ENCODE data around the gene SDF2. TPM values are rescaled to one million over a fixed set of nuclear protein-coding genes. Genes with fewer than 3 reads are reported as not detected.
"Not testable (repeated sequence)": the region's sequence is repeated elsewhere in the genome, so short reads cannot be mapped to it uniquely, and the experiment has no call there.

The SDF2 gene
- total and polyA plus RNA-seq, 5 experiments from 2014 or later: 38.4 to 76.3 (median 55.8) TPM

DNA sequence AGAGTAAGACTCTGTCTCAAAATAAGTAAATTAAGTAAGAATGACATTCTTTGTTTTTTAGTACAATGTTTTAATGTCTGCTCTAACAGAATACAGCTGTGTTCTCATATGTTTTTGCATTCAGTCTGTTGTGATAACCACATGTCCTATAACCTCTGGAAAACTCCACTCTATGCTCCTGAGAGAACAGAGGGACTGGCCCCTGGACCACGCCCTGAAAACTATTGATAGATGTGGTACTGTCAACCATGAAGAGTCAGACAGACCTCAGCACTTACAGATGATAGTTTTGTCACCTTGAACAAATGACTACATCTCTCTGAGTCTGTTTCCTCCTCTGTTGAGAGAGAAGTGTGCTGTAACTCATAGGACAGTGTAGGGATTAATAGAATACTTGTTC is 8.2 kb upstream of the SDF2 start:
- POLR2A ChIA-PET: no interaction called here
- Mint-ChIP-seq H3K27me3 (no peaks in the 10 kb centered on the region), H3K9me3 (no peaks in the 10 kb centered on the region), H3K27ac (peak overlapping the region in 2 of 10 donors; percentile 12 to 68), H3K4me3 (no peak overlapping the region), H3K36me3 (peaks cover 0 to 75% (median 20%) of the 10 kb centered on the region in 3 donors), H3K4me1 (peaks cover 17 to 41% (median 35%) of the 10 kb centered on the region in 4 donors)
- no peak for ATAC-seq
- DNase-seq: no peak

DNA sequence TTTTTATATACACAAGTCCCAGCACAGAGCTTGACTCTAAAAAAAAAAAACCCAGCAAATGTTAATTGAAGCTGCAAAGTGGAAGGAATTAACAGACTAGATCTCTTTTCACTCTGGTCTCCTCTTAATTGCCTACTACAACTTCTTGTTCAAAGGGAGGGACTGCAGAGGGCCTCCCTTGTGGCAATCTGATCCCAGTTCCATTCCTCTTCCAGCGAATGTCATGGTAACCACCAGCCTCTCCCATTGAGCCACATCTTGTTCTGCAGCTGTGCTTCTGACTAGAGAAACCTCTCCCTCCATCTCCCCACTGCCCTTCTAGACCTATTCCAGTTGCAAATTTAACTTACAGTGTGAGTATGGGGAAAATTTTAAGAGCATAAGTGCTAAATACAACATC is 6.2 kb upstream of the SDF2 start:
- ATAC-seq (no peak), DNase-seq (no peak)
- H3K27me3 Mint-ChIP-seq: no peaks in the 10 kb centered on the region
- peaks cover 0 to 66% (median 4%) of the 10 kb centered on the region in 3 donors for H3K36me3 Mint-ChIP-seq
- H3K9me3 Mint-ChIP-seq: no peaks in the 10 kb centered on the region
- POLR2A ChIA-PET: interaction anchor here (0.9 kb wide), 1 partner anchor 43 kb away, joined by 3 read pairs; no protein-coding TSS in a partner anchor
- H3K4me1 Mint-ChIP-seq: peaks cover 32 to 62% (median 55%) of the 10 kb centered on the region in 4 donors
- H3K27ac Mint-ChIP-seq: peak overlapping the region in 2 of 10 donors; percentile 43 to 49
- H3K4me3 Mint-ChIP-seq: peak overlapping the region in 1 of 10 donors; percentile 19

DNA sequence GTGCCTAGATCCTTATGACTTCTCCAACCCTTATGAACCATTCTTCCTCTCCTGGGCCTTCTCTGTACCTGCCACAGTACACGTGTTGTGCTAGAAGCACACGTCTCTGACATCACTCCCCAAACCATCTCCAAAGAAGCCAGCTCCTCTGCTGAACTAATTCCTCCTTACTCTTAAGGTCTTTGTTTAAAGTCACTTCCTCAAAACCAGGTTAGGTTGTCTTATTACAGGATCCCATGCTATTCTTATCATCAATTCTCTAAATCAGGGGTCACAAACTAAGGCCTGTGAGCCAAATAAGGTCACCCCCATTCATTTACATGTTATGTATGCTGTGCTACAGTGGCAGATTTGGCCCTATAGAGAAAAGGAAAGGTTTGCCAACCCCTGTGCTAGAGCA is 4.3 kb upstream of the SDF2 start:
- POLR2A ChIA-PET: interaction anchor here (1.1 kb wide), 1 partner anchor 20 kb away, joined by 3 read pairs; no protein-coding TSS in a partner anchor
- DNase-seq (no peak), ATAC-seq (no peak)
- H3K9me3 Mint-ChIP-seq: no peaks in the 10 kb centered on the region
- peaks cover 36 to 71% (median 66%) of the 10 kb centered on the region in 4 donors for H3K4me1 Mint-ChIP-seq
- H3K36me3 Mint-ChIP-seq: peaks cover 0 to 47% (median 4%) of the 10 kb centered on the region in 3 donors
- peak overlapping the region in 3 of 10 donors; percentile 2 to 31 (median 30) for H3K4me3 Mint-ChIP-seq
- H3K27me3 Mint-ChIP-seq: no peaks in the 10 kb centered on the region
- H3K27ac Mint-ChIP-seq: peak overlapping the region in 4 of 10 donors; percentile 14 to 85 (median 54)

DNA sequence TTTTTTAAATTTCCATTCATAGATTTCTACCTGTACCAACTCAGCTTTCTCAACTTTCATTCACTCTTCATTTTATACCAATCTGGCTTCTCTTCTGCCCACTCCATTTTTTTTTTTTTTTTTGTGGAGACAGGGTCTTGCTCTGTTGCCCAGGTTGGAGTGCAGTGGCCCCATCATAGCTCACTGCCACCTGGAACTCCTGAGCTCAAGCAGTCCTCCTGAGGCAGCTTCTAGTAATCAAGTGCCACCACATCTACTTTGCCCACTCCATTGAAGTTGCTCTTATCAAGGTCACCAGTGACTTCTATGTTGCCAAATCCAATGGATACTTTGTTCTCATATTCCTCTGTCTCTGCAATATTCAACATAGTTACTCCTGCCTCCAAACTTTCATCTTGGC is 2.0 kb upstream of the SDF2 start:
- peaks cover 0 to 38% (median 10%) of the 10 kb centered on the region in 3 donors for H3K36me3 Mint-ChIP-seq
- POLR2A ChIA-PET: interaction anchor here (2.3 to 4.6 kb wide), 4 partner anchors 19 to 306 kb away, joined by 7 to 62 read pairs (median 24); partner anchors contain the start of genes BLTP2, POLDIP2, PROCA1 and RPL23A
- no peaks in the 10 kb centered on the region for H3K9me3 Mint-ChIP-seq

DNA sequence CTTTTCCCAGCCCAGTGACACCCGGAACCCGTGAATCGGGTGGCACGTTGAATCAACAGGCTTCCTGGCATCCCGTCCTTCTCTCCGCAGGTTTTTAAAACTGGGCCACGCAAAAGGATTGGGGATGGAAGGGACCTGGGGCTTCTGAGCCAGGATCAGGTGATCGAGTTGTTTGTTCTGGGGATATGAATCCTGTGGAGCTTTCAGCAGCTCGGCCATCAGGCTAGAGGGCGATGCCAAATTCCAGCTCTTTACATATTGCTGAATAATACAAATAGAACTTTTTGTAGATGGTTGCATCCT is 772 bp upstream of the SDF2 start:
- Mint-ChIP-seq H3K27me3 (no peaks in the 10 kb centered on the region), H3K4me3 (peak overlapping the region; percentile 94 to 100 (median 100)), H3K27ac (peak overlapping the region; percentile 99 to 100 (median 100)), H3K4me1 (peaks cover 31 to 70% (median 66%) of the 10 kb centered on the region in 4 donors), H3K36me3 (peaks cover 0 to 39% (median 18%) of the 10 kb centered on the region in 3 donors), H3K9me3 (no peaks in the 10 kb centered on the region)
- ATAC-seq (no peak), DNase-seq (no peak)
- POLR2A ChIA-PET: interaction anchor here (0.6 to 4.6 kb wide), 13 partner anchors 13 to 581 kb away, joined by 3 to 62 read pairs (median 11); partner anchors contain the start of genes BLTP2, PHF12, POLDIP2 and PROCA1

More for the DNA sequence above, 2.0 kb upstream of the SDF2 start:
- DNase-seq: no peak
- Mint-ChIP-seq H3K27ac (peak overlapping the region; percentile 99 to 100 (median 100)), H3K4me3 (peak overlapping the region; percentile 94 to 100 (median 100)), H3K4me1 (peaks cover 38 to 77% (median 74%) of the 10 kb centered on the region in 4 donors), H3K27me3 (no peaks in the 10 kb centered on the region)
- ATAC-seq: no peak

DNA sequence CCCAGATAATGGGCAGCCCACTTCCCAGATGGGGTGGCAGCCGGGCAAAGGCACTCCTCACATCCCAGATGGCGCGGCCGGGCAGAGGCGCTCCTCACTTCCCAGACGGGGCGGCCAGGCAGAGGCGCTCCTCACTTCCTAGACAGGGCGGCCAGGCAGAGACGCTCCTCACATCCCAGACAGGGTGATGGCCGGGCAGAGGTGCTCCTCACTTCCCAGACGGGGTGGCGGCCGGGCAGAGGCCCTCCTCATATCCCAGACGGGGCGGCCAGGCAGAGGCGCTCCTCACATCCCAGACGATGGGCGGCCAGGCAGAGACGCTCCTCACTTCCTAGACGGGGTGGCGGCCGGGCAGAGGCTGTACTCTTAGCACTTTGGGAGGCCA is 2.2 kb downstream of the SDF2 start:
- Mint-ChIP-seq H3K27ac (peak overlapping the region in 4 of 10 donors; percentile 20 to 100 (median 69)), H3K36me3 (peaks cover 0 to 38% (median 18%) of the 10 kb centered on the region in 3 donors)
- POLR2A ChIA-PET: interaction anchor here (4.6 kb wide), 1 partner anchor 15 kb away, joined by 62 read pairs; the partner anchor contains the start of gene BLTP2

DNA sequence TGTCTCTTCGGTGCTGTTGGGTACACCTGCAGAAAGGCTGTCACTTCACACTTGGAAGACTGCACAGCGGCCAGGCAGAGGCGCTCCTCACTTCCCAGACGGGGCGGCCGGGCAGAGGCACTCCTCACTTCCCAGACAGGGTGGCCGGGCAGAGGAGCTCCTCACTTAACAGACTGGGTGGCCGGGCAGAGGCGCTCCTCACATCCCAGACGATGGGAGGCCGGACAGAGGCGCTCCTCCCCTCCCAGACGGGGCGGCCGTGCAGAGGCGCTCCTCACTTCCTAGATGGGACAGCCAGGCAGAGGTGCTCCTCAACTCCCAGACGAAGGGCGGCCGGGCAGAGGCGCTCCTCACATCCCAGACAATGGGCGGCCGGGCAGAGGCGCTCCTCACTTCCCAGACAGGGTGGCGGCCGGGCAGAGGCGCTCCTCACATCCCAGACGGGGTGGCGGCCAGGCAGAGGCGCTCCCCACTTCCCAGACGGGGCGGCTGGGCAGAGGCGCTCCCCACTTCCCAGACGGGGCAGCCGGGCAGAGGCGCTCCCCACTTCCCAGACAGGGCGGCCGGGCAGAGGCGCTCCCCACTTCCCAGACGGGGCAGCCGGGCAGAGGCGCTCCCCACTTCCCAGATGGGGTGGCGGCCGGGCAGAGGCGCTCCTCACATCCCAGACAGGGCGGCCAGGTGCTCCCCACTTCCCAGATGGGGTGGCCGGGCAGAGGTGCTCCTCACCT is 2.8 kb downstream of the SDF2 start:
- Mint-ChIP-seq H3K27ac (peak overlapping the region in 2 of 10 donors; percentile 62 to 71), H3K36me3 (peaks cover 0 to 38% (median 18%) of the 10 kb centered on the region in 3 donors), H3K4me3 (peak overlapping the region in 2 of 10 donors; percentile 20 to 22), H3K4me1 (peaks cover 19 to 59% (median 48%) of the 10 kb centered on the region in 4 donors)
- DNase-seq, H3K27me3 Mint-ChIP-seq, POLR2A ChIA-PET, H3K9me3 Mint-ChIP-seq, ATAC-seq: not testable (repeated sequence)

More for the DNA sequence above, 2.2 kb downstream of the SDF2 start:
- Mint-ChIP-seq H3K4me1 (peaks cover 22 to 62% (median 53%) of the 10 kb centered on the region in 4 donors), H3K4me3 (peak overlapping the region in 6 of 10 donors; percentile 94 to 100 (median 100))
- not testable (repeated sequence) for H3K27me3 Mint-ChIP-seq, H3K9me3 Mint-ChIP-seq, DNase-seq, ATAC-seq

DNA sequence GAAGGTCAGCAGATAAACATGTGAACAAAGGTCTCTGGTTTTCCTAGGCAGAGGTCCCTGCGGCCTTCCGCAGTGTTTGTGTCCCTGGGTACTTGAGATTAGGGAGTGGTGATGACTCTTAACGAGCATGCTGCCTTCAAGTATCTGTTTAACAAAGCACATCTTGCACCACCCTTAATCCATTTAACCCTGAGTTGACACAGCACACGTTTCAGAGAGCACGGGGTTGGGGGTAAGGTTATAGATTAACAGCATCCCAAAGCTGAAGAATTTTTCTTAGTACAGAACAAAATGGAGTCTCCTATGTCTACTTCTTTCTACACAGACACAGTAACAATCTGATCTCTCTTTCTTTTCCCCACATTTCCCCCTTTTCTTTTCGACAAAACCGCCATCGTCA is 3.4 kb downstream of the SDF2 start:
- POLR2A ChIA-PET: interaction anchor here (1.2 kb wide), 1 partner anchor 13 kb away, joined by 6 read pairs; the partner anchor contains the start of gene BLTP2

DNA sequence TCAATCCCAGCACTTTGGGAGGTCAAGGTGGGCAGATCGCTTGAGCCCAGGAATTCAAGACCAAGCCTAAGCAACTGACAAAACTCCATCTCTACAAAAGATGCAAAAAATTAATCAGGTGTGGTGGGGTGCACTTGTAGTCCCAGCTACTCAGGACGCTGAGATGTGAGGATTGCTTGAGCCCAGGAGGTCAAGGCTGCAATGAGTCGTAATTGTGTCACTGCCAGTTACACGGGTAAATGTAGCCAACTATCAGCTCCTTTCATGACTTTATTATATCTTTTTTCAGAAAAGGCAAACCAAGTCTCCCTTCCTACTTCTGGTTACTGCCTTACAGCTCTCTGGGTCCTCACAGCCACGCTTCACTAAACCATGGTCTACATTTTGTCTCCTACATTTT is 4.0 kb downstream of the SDF2 start:
- DNase-seq (no peak), ATAC-seq (no peak)
- Mint-ChIP-seq H3K4me1 (peaks cover 11 to 55% (median 37%) of the 10 kb centered on the region in 4 donors), H3K36me3 (peaks cover 0 to 45% (median 18%) of the 10 kb centered on the region in 3 donors), H3K27ac (peak overlapping the region in 4 of 10 donors; percentile 26 to 69 (median 62)), H3K4me3 (no peak overlapping the region), H3K27me3 (no peaks in the 10 kb centered on the region), H3K9me3 (no peaks in the 10 kb centered on the region)
- POLR2A ChIA-PET: interaction anchor here (1.2 kb wide), 1 partner anchor 12 kb away, joined by 6 read pairs; the partner anchor contains the start of gene BLTP2

More for the DNA sequence above, 3.4 kb downstream of the SDF2 start:
- peak overlapping the region in 4 of 10 donors; percentile 26 to 71 (median 65) for H3K27ac Mint-ChIP-seq
- H3K36me3 Mint-ChIP-seq: peaks cover 0 to 41% (median 18%) of the 10 kb centered on the region in 3 donors
- not testable (repeated sequence) for H3K27me3 Mint-ChIP-seq, ATAC-seq, H3K4me3 Mint-ChIP-seq, H3K9me3 Mint-ChIP-seq, DNase-seq
- H3K4me1 Mint-ChIP-seq: peaks cover 15 to 56% (median 43%) of the 10 kb centered on the region in 4 donors

DNA sequence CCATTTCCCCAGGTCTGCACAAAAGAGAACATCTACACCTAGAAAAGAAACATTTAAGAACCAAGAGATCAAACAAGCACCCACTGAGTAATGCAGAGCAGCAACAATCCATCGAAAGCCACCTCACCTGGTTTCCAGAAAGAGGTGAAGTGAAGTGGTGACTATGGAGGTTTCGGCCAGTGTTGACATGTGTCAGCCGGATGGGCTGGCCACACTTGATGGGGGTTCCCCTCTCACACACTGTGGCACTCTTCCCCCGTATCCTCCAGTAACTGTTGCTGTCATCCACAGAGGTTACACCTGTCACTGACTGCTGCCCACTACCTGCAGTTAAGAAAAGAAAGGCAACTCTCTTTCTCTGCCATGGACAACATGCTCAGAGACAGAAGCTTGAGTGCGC is 6.5 kb downstream of the SDF2 start:
- Mint-ChIP-seq H3K4me1 (peaks cover 6 to 41% (median 15%) of the 10 kb centered on the region in 4 donors), H3K27me3 (no peaks in the 10 kb centered on the region), H3K9me3 (no peaks in the 10 kb centered on the region), H3K27ac (peak overlapping the region in 4 of 10 donors; percentile 51 to 83 (median 65)), H3K4me3 (no peak overlapping the region), H3K36me3 (peaks cover 0 to 62% (median 14%) of the 10 kb centered on the region in 3 donors)
- POLR2A ChIA-PET: no interaction called here
- DNase-seq: no peak
- ATAC-seq: no peak

DNA sequence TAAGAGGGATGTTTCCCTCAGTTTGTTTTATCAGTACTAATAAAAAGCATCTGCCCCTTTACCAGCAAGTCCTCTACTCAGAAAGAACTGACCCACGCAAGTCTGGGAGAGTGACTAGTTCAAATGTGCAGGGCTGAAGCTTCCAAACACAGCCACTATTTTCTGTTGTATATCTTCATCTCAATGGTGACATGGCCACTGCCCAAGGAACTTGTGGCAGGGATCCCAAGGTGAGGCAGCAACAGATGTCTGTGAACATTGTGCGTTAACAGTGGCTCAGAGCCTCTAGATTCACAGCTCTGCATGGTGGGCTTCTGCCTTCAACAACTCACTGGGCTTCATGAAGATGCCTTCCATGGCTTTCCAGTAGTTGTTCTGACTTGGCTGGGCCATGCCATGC is 13.0 kb downstream of the SDF2 start:
- Mint-ChIP-seq H3K4me3 (no peak overlapping the region), H3K4me1 (peaks cover 15 to 42% (median 26%) of the 10 kb centered on the region in 4 donors), H3K36me3 (peaks cover 0 to 45% (median 0%) of the 10 kb centered on the region in 3 donors), H3K27me3 (no peaks in the 10 kb centered on the region), H3K9me3 (no peaks in the 10 kb centered on the region), H3K27ac (peak overlapping the region in 2 of 10 donors; percentile 59 to 71)
- no peak for DNase-seq
- ATAC-seq: no peak
- POLR2A ChIA-PET: interaction anchor here (1.3 to 2.4 kb wide), 2 partner anchors 13 to 63 kb away, joined by 3 to 25 read pairs; partner anchors contain the start of genes PROCA1, SDF2 and SUPT6H

DNA sequence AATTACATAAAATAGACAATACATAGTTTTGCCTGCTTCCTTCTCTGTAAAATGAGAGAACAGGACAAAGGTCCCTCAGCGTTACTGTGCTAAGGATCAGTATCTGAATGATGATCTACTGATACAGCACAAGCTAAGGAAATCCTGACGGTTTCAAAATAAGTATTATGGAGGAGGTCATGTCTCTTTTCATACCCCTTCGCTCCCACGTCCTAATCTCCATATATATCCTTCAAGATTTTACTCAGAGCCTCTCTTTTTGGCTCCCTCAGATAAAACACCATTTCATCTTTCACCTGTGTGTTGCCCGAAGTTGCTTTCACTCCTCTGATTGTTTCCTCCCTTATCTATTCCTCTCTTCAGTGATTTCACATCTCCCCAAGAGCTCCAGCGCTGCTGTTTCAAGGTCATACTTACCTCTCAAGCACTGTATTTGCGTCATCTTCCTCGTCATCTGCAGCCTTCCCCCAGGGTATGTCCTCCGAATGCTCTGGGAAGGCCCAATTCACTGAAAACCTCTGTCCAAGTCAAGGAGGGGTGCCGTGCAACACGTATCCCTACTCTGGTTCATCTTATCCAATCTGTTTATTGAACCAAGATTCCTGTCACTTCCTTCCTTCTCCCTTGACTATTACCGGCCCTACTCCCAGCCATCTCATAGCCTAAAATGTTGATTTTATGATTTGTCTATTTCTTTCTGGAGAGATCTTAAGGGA is 15.5 kb downstream of the SDF2 start:
- Mint-ChIP-seq H3K27ac (peak overlapping the region; percentile 94 to 99 (median 97)), H3K4me1 (peaks cover 18 to 48% (median 41%) of the 10 kb centered on the region in 4 donors), H3K4me3 (peak overlapping the region; percentile 83 to 98 (median 92)), H3K36me3 (peaks cover 0 to 47% (median 0%) of the 10 kb centered on the region in 3 donors), H3K9me3 (no peaks in the 10 kb centered on the region), H3K27me3 (no peaks in the 10 kb centered on the region)
- no peak for ATAC-seq
- POLR2A ChIA-PET: interaction anchor here (0.8 to 3.7 kb wide), 15 partner anchors 11 to 311 kb away, joined by 3 to 62 read pairs (median 6); partner anchors contain the start of genes IFT20, NEK8, PHF12 and PIGS
- no peak for DNase-seq

Data from naive thymus-derived CD8-positive, alpha-beta T cell (primary cell).